Upper lobe of right lung (tissue), 1 donor: ENCODE data around the gene TTLL11. TPM values are rescaled to one million over a fixed set of nuclear protein-coding genes. Genes with fewer than 3 reads are reported as not detected.

ENCODE experiments used
- ATAC-seq: fragments of 200-7000 bp; cut with Tn5 transposase; one replicate; pipeline ENCODE4 v1.9.1; 2020; ENCODE audit warnings: mild to moderate bottlenecking, moderate library complexity
- DNase-seq: peaks from one replicate; pipeline ENCODE4 v3.0.0-alpha.2; 2020
- H3K27ac ChIP-seq: fragments of 200-600 bp; one replicate; pipeline ENCODE4 v1.8.0; 2022
- H3K27me3 ChIP-seq: fragments of 200-600 bp; one replicate; pipeline ENCODE4 v1.8.0; 2022; ENCODE audit warnings: mild to moderate bottlenecking
- H3K36me3 ChIP-seq: fragments of 200-600 bp; one replicate; pipeline ENCODE4 v1.8.0; 2022
- H3K4me1 ChIP-seq: fragments of 200-600 bp; one replicate; pipeline ENCODE4 v1.8.0; 2022
- H3K4me3 ChIP-seq: fragments of 200-600 bp; one replicate; pipeline ENCODE4 v1.8.0; 2022; ENCODE audit warnings: mild to moderate bottlenecking
- H3K9me3 ChIP-seq: fragments of 200-600 bp; one replicate; pipeline ENCODE4 v1.8.0; 2022
- intact Hi-C: fragments of 100-400 bp; cut with DNase I; formaldehyde crosslinking; loops from one replicate; pipeline ENCODE4 v1.11.0; 2022
- total RNA-seq: library from RNA; stranded (reverse); fragmentation: NEBNext Ultra II Directional; extraction: Animal tissue kit (Norgen Biotek cat#: 25700); gene quantifications from one replicate; pipeline ENCODE4 v1.2.1, GENCODE V29; 2021
- TF ChIP-seq, protein P1 (sequence below): fragments of 200-600 bp; IDR thresholded peaks from one replicate; pipeline ENCODE4 v1.8.0; 2022; ENCODE audit warnings: antibody characterized with exemption
- donor health status: DM: no; HTN: yes; CAD: no; lungs with severe emphysema.

Gene TTLL11
- total RNA-seq, 1 donor from 2014 or later, result 10.7 TPM

GRCh38 chr9:122111413-122112085 is 18.4 kb upstream of the TTLL11 start:
- Histone ChIP-seq H3K27me3 (no peaks in the 10 kb centered on the region), H3K4me1 (no peaks in the 10 kb centered on the region), H3K36me3 (no peaks in the 10 kb centered on the region), H3K4me3 (no peak overlapping the region), H3K9me3 (no peaks in the 10 kb centered on the region), H3K27ac (no peak overlapping the region)
- ATAC-seq (no peak), DNase-seq (no peak)
- intact Hi-C loops, result no loop called here
- TF ChIP-seq, protein P1, sequence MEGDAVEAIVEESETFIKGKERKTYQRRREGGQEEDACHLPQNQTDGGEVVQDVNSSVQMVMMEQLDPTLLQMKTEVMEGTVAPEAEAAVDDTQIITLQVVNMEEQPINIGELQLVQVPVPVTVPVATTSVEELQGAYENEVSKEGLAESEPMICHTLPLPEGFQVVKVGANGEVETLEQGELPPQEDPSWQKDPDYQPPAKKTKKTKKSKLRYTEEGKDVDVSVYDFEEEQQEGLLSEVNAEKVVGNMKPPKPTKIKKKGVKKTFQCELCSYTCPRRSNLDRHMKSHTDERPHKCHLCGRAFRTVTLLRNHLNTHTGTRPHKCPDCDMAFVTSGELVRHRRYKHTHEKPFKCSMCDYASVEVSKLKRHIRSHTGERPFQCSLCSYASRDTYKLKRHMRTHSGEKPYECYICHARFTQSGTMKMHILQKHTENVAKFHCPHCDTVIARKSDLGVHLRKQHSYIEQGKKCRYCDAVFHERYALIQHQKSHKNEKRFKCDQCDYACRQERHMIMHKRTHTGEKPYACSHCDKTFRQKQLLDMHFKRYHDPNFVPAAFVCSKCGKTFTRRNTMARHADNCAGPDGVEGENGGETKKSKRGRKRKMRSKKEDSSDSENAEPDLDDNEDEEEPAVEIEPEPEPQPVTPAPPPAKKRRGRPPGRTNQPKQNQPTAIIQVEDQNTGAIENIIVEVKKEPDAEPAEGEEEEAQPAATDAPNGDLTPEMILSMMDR, result no peak

- intact Hi-C loops, result no loop called here
- no peak for DNase-seq
- ATAC-seq, result no peak
- Histone ChIP-seq H3K4me1 (no peaks in the 10 kb centered on the region), H3K4me3 (no peak overlapping the region), H3K9me3 (no peaks in the 10 kb centered on the region), H3K27ac (no peak overlapping the region), H3K27me3 (no peaks in the 10 kb centered on the region), H3K36me3 (no peaks in the 10 kb centered on the region)
- TF ChIP-seq, protein P1, result no peak
Measured at GRCh38 chr9:122110100-122110833, 17.2 kb upstream of the TTLL11 start.

DNA sequence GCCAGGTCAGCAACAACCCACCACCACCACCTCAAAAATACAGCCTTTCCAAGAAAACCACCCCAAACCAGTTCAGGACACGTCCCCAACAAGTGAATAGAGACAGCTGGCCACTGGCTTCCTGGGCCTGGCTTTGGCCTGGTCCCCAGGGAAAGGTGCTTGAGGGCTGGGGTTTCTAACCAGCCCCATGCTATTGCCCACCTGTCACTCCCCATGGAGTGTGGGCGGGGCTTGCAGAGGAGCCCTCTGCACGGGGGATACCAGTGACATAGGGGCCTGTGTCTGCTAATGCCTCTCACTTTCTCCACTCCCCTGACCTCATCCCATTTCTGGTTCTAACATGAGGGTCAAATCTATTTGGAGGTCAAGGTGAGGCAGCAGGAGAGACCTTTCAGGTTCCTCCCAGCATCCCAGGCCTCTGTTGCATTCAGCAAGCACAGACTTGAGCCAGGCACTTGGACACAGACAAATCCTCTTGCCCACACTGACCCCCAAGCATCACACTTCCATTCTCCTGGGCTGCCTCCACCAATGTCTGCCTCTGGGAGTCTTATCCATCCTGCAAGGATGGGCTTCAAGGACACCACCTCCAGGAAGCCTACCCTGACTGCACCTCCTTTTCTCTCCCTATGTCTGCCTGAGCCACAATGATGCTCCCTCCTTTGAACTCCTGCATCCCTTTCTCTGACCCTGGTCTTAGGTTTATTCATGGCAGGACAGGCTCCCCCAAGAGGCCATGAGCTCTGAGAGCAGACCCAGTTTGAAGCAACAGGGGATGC is 16.1 kb upstream of the TTLL11 start:
- Histone ChIP-seq H3K4me1 (no peaks in the 10 kb centered on the region), H3K4me3 (no peak overlapping the region), H3K9me3 (no peaks in the 10 kb centered on the region), H3K27ac (no peak overlapping the region), H3K27me3 (no peaks in the 10 kb centered on the region), H3K36me3 (no peaks in the 10 kb centered on the region)
- intact Hi-C loops, result no loop called here
- ATAC-seq (no peak), DNase-seq (no peak)
- TF ChIP-seq, protein P1, result no peak

DNA sequence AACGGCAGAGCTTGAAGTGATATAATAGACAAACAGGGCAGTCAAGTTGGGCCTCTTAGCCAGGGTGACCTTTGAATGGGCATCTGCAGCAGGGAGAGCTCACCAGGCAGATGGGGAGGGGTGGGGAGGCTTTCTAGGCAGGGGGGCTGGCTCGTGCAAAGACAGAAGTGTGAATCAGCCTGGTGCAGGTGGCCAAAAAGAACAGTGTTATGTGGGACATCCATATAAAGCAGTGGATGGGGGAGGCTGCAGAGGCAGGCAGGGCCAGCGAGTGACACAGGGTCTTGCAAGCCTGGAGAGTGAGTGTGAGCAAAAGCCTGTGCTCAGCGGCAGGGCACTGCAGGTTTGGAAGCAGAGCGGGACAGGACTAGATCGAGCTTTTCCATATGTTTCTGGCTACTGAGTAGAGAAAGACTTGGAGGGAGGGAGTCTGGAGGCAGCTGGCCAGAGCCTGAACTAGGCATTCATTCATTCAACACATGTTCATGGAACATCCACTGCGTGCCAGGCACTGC is 14.2 kb upstream of the TTLL11 start:
- TF ChIP-seq, protein P1, result no peak
- Histone ChIP-seq H3K9me3 (no peaks in the 10 kb centered on the region), H3K4me3 (no peak overlapping the region), H3K27me3 (no peaks in the 10 kb centered on the region), H3K27ac (no peak overlapping the region), H3K4me1 (no peaks in the 10 kb centered on the region), H3K36me3 (no peaks in the 10 kb centered on the region)
- ATAC-seq (no peak), DNase-seq (no peak)
- intact Hi-C loops, result no loop called here

GRCh38 chr9:122106576-122106975 is 13.5 kb upstream of the TTLL11 start:
- intact Hi-C loops, result no loop called here
- Histone ChIP-seq H3K9me3 (no peaks in the 10 kb centered on the region), H3K4me1 (no peaks in the 10 kb centered on the region), H3K27ac (no peak overlapping the region), H3K27me3 (no peaks in the 10 kb centered on the region), H3K4me3 (no peak overlapping the region), H3K36me3 (no peaks in the 10 kb centered on the region)
- DNase-seq, result no peak
- ATAC-seq, result no peak
- TF ChIP-seq, protein P1, result no peak
